Breast epithelium (tissue), 3 donors: ENCODE measurements around the gene ADAM8.

Source experiments
- CTCF ChIP-seq, 3 donors: fragments of 450-650 bp; IDR thresholded peaks; one replicate each; pipeline ENCODE4 v1.5.1; 2016 to 2017; ENCODE audit warnings: antibody characterized with exemption in 3 of 3, mild to moderate bottlenecking in 3 of 3, moderate library complexity in 3 of 3
- POLR2AphosphoS5 ChIP-seq, 3 donors: sonication (generic); formaldehyde crosslinking; IDR thresholded peaks; one replicate each; pipeline ENCODE4 v1.6.1; 2017; ENCODE audit warnings: antibody characterized with exemption in 3 of 3

- TF ChIP-seq CTCF (IDR thresholded peaks at IDR 0.05), result no peak
- no peak for TF ChIP-seq POLR2AphosphoS5 (IDR thresholded peaks at IDR 0.05)
Measured at GRCh38 chr10:133316732-133317131, 40.1 kb upstream of the ADAM8 start.
